Left ventricle myocardium inferior (tissue), 1 donor: ENCODE measurements around the gene ATP5MC3. TPM values are rescaled to one million over a fixed set of nuclear protein-coding genes. Genes with fewer than 3 reads are reported as not detected.

Source experiments
- DNase-seq: peaks from one replicate; pipeline ENCODE4 v3.0.0-alpha.2; 2020
- H3K27ac ChIP-seq: fragments of 200-600 bp; replicated peaks from 2 replicates; pipeline ENCODE4 v1.8.0; 2021
- H3K27me3 ChIP-seq: fragments of 200-600 bp; 2 replicates; pipeline ENCODE4 v1.8.0; 2021; ENCODE audit warnings: low read depth
- H3K36me3 ChIP-seq: fragments of 200-600 bp; 2 replicates; pipeline ENCODE4 v1.8.0; 2021
- H3K4me1 ChIP-seq: fragments of 200-600 bp; 2 replicates; pipeline ENCODE4 v1.8.0; 2021
- H3K4me3 ChIP-seq: fragments of 200-600 bp; 2 replicates; pipeline ENCODE4 v1.8.0; 2021; ENCODE audit warnings: mild to moderate bottlenecking, moderate library complexity
- H3K9me3 ChIP-seq: fragments of 200-600 bp; replicated peaks from 2 replicates; pipeline ENCODE4 v1.8.0; 2021
- CTCF ChIP-seq: fragments of 200-600 bp; IDR thresholded peaks from 2 replicates; pipeline ENCODE4 v1.8.0; 2021; ENCODE audit warnings: antibody characterized with exemption, mild to moderate bottlenecking, borderline replicate concordance
- intact Hi-C: fragments of 100-400 bp; cut with micrococcal nuclease; formaldehyde crosslinking; loops from one replicate; pipeline ENCODE4 v1.11.0; 2022
- microRNA-seq: library from miRNA; unstranded; fragments of <30 nt; microRNA quantifications from one replicate; pipeline ENCODE4 v1.2.0, GENCODE V29; 2020
- total RNA-seq: library from RNA; stranded (reverse); fragmentation: NEBNext Ultra II Directional; extraction: Animal tissue kit (Norgen Biotek cat#: 25700); gene quantifications from one replicate; pipeline ENCODE4 v1.2.1, GENCODE V29; 2021
- donor health status: DM: no; HTN: yes; CAD: no; lungs with severe emphysema.

Gene ATP5MC3
- total RNA-seq, 1 donor from 2014 or later, result 1,059 TPM

DNA sequence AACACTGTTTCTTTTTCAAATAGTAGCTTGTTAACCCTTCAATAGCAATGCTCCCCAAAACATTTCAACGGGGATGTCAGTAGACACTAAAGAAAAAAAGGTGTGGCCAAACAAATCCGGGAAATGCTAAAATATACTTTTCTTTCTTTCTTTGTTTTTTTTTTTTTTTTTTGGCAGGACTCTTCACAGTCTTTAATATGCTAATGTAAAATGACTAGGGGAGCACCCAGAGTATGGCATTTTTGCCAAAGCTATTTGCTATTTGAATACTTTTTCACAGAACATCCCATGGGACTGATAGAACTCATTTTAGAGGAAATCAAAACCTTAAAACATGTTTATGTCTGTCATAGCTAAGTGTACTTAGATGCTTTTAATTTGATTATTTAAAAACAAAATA is 45.6 kb downstream of the ATP5MC3 start:
- no peak for DNase-seq
- no peaks in the 10 kb centered on the region for H3K27me3 ChIP-seq
- H3K4me3 ChIP-seq, result no peak overlapping the region
- no peaks in the 10 kb centered on the region for H3K9me3 ChIP-seq
- no peak overlapping the region for H3K27ac ChIP-seq
- H3K4me1 ChIP-seq, result peaks cover 52% of the 10 kb centered on the region
- TF ChIP-seq CTCF, result no peak
- intact Hi-C loops, result no loop called here
- H3K36me3 ChIP-seq, result peaks cover 27% of the 10 kb centered on the region

- no peak overlapping the region for H3K4me3 ChIP-seq
- H3K36me3 ChIP-seq, result peaks cover 27% of the 10 kb centered on the region
- TF ChIP-seq CTCF, result no peak
- DNase-seq, result no peak
- H3K9me3 ChIP-seq, result no peaks in the 10 kb centered on the region
- H3K4me1 ChIP-seq, result peaks cover 50% of the 10 kb centered on the region
- no peak overlapping the region for H3K27ac ChIP-seq
- intact Hi-C loops, result no loop called here
- H3K27me3 ChIP-seq, result no peaks in the 10 kb centered on the region
Observed at GRCh38 chr2:175135177-175135576, 46.3 kb downstream of the ATP5MC3 start.

DNA sequence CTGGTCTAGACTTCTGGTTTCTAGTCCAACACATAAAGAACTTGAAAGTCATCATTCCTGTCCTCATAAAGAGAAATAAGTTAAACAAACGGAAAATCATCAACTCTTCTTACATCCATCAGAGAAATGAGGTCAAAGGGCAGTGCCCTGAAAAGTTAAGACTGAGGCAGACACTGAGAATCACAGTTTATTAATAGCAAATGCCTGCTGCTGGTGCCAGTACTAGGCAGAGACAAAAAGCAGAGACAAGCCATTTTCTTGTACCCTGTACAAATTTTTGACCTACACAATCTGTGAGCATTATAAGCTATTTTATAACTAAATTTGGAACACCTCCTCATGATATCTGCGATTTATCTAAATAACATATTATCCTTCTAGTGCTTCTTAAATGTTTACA is 50.3 kb downstream of the ATP5MC3 start:
- H3K9me3 ChIP-seq, result no peaks in the 10 kb centered on the region
- peaks cover 50% of the 10 kb centered on the region for H3K36me3 ChIP-seq
- no peak for TF ChIP-seq CTCF
- intact Hi-C loops, result no loop called here
- no peaks in the 10 kb centered on the region for H3K27me3 ChIP-seq
- H3K4me1 ChIP-seq, result peaks cover 30% of the 10 kb centered on the region
- H3K4me3 ChIP-seq, result no peak overlapping the region
- no peak for DNase-seq
- peak overlapping the region; percentile 20 for H3K27ac ChIP-seq

DNA sequence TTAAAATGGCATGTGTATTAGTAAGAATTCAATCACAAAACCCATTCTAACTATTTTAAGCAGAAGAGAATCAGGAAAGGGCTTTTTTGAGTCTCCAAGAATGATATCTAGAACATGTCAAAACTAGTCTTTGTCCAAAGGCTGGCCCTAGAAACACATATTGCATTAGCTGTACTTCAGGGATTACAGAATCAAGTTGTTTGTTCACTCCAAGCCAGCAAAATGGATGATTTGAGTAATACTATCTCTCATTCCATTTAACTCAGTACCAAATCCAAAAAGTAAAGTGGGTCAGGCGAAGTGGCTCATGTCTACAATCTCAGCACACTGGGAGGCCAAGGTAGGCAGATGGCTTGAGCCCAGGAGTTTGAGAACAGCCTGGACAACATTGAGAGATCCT is 54.8 kb downstream of the ATP5MC3 start:
- H3K36me3 ChIP-seq, result peaks cover 25% of the 10 kb centered on the region
- intact Hi-C loops, result no loop called here
- no peak for TF ChIP-seq CTCF
- peaks cover 16% of the 10 kb centered on the region for H3K4me1 ChIP-seq
- DNase-seq, result no peak
- H3K4me3 ChIP-seq, result no peak overlapping the region
- no peak overlapping the region for H3K27ac ChIP-seq
- H3K27me3 ChIP-seq, result no peaks in the 10 kb centered on the region
- no peaks in the 10 kb centered on the region for H3K9me3 ChIP-seq

Small RNA genes within 50 kb of the gene (microRNA-seq; reads per million reads assigned to microRNA genes)
- gene MIR933, result not detected

Other genes with a start within 250 kb of the ATP5MC3 start
- 14.2 TPM for gene CHN1, start 176.3 kb downstream of the ATP5MC3 start, total RNA-seq
- gene ATF2, start 13.5 kb downstream of the ATP5MC3 start, total RNA-seq, result 24.1 TPM